Thyroid gland (tissue), 4 donors: ENCODE data around the gene KLF12. TPM values are rescaled to one million over a fixed set of nuclear protein-coding genes. Genes with fewer than 3 reads are reported as not detected.
A peak's percentile ranks its signal among the peaks of the same experiment; 100 is the strongest.

Experiments
- DNase-seq, 2 donors: peaks; one replicate each; pipeline ENCODE4 v3.0.0-alpha.2; 2019
- H3K27ac ChIP-seq, 3 donors: fragments of 200-600 bp; sonication (generic); 1 replicate in 2 of 3; 2 replicates in 1 of 3; pipeline ENCODE4 v1.5.1; 2016 to 2019; ENCODE audit warnings: mild to moderate bottlenecking in 1 of 3, moderate library complexity in 1 of 3
- H3K27me3 ChIP-seq: fragments of 200-600 bp; sonication (generic); one replicate; pipeline ENCODE4 v1.5.1; 2019
- H3K36me3 ChIP-seq, 2 donors: fragments of 200-600 bp; sonication (generic); one replicate each; pipeline ENCODE4 v1.5.1; 2016 to 2019
- H3K4me1 ChIP-seq, 2 donors: fragments of 200-600 bp; sonication (generic); one replicate each; pipeline ENCODE4 v1.5.1; 2017 to 2019
- H3K4me3 ChIP-seq, 3 donors: fragments of 200-600 bp; sonication (generic); replicated peaks in 1 of 3; 1 replicate in 2 of 3; 2 replicates in 1 of 3; pipeline ENCODE4 v1.5.1; 2016; ENCODE audit warnings: mild to moderate bottlenecking in 1 of 3
- H3K9me3 ChIP-seq: fragments of 200-600 bp; sonication (generic); one replicate; pipeline ENCODE4 v1.5.1; 2017
- CTCF ChIP-seq, 6 experiments: fragments of 200-600 bp in 3 of 6; fragments of 450-650 bp in 3 of 6; sonication (generic) in 3 of 6; IDR thresholded peaks; one replicate each; pipeline ENCODE4 v1.5.1; 2016 to 2019; ENCODE audit warnings: antibody characterized with exemption in 6 of 6, mild to moderate bottlenecking in 2 of 6, inconsistent platforms in 1 of 6, moderate library complexity in 1 of 6
- POLR2A ChIP-seq, 2 donors: fragments of 450-650 bp; IDR thresholded peaks; one replicate each; pipeline ENCODE4 v1.6.1; 2017; ENCODE audit warnings: antibody characterized with exemption in 2 of 2, mild to moderate bottlenecking in 2 of 2, moderate library complexity in 1 of 2
- WGBS, 2 donors: methylation state at CpG; one replicate each; pipeline ENCODE4 v1.1.5; 2017; 5-methylcytosine and 5-hydroxymethylcytosine counted together
- intact Hi-C: fragments of 100-400 bp; cut with DNase I; formaldehyde crosslinking; loops from one replicate; pipeline ENCODE4 v1.15.1; 2023
- total RNA-seq, 4 donors: library from RNA; depleted of rRNA; stranded (reverse); fragments of >200 nt; gene quantifications; one replicate each; pipeline ENCODE4 v1.2.3, GENCODE V29; 2016

The KLF12 gene
- total RNA-seq, result 1 to 10 TPM; 3.2 to 6.1 (median 5.3) TPM

DNA sequence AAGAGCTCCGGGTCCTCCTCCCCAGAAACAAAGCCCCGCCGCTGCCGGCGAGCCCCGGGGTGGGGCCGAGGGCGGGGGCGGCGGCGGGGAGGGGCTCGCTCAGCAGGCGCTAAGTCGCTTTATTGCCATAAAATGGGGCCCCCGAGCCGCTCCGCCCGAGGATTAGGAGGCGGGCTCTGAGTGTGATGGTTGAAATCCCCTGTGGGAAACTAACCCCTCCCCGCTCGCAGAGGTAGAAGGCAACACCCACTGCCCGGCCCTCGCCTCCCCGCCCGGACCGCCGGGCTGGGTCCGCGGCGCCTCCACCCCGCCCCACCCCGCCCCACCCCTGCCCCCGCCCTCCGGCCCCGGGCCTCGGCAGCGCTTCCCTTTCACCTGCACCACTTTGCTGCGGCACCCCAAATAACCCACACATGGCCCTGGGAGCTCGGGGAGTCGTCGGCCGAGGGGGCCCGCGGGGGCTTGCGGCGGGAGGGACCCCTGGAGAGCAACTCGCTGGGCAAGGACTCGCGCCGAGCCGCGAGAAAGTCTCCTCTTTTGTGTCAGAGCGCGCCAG, at the start of gene KLF12:
Gene KLF12, minus strand, starts transcription at position 184 of the 556 bp plus-strand sequence.
- peak; percentile 76 to 80 for DNase-seq
- 1% methylated on average over 22 of the region's 54 CpGs; no CpG with 5 or more reads in 1 of the 2 donors for WGBS, 2 donors
- intact Hi-C loops, result loop anchor here (10.0 kb wide), 1 partner anchor 369 kb away; no protein-coding TSS in a partner anchor
- H3K9me3 ChIP-seq, result no peaks in the 10 kb centered on the region
- H3K4me1 ChIP-seq, result peaks cover 9 to 11% of the 10 kb centered on the region in 2 donors
- H3K27ac ChIP-seq, result peak within 1 kb of the TSS; percentile 63 to 71 (median 67)
- TF ChIP-seq POLR2A (IDR thresholded peaks at IDR 0.05) (no peak), CTCF (IDR thresholded peaks at IDR 0.05) (no peak)
- no peaks in the 10 kb centered on the region for H3K27me3 ChIP-seq
- H3K4me3 ChIP-seq, result peak within 1 kb of the TSS; percentile 71 to 96 (median 78)
- H3K36me3 ChIP-seq, result no peaks in the 10 kb centered on the region

GRCh38 chr13:74182491-74182890, 48.3 kb upstream of the KLF12 start:
- H3K9me3 ChIP-seq, result no peaks in the 10 kb centered on the region
- WGBS, 2 donors, result 93 to 95% methylated on average over 1 of the region's 1 CpG
- no peak for DNase-seq
- no peaks in the 10 kb centered on the region for H3K4me1 ChIP-seq
- H3K36me3 ChIP-seq, result no peaks in the 10 kb centered on the region
- H3K27me3 ChIP-seq, result no peaks in the 10 kb centered on the region
- intact Hi-C loops, result no loop called here
- no peak overlapping the region for H3K27ac ChIP-seq
- TF ChIP-seq POLR2A (IDR thresholded peaks at IDR 0.05), result no peak
- TF ChIP-seq CTCF (IDR thresholded peaks at IDR 0.05), result no peak
- no peak overlapping the region for H3K4me3 ChIP-seq

DNA sequence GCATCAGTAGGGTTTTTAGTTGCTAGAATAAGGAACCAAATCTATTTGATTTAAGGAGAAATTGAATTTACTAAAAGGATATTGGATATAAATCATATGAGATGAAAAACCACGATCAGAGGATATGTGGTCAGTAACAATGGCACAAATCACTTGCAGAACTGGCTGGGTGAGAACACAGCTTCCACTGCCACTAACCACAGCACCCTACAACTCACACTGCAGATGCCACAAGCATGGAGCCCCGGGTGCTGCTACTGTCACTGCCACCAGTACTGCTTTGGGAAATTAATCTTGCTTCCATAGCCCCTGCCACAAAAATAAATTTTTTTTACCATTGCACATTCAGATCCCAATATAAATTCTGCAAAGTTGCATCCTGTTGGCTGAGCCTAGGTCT, 40.6 kb upstream of the KLF12 start:
- no peak for DNase-seq
- 77 to 85% methylated on average over 2 of the region's 2 CpGs for WGBS, 2 donors
- H3K4me3 ChIP-seq, result no peak overlapping the region
- TF ChIP-seq POLR2A (IDR thresholded peaks at IDR 0.05), result no peak
- intact Hi-C loops, result no loop called here
- no peaks in the 10 kb centered on the region for H3K9me3 ChIP-seq
- H3K27ac ChIP-seq, result no peak overlapping the region
- no peaks in the 10 kb centered on the region for H3K27me3 ChIP-seq
- no peaks in the 10 kb centered on the region for H3K36me3 ChIP-seq
- no peaks in the 10 kb centered on the region for H3K4me1 ChIP-seq

- Histone ChIP-seq H3K4me1 (no peaks in the 10 kb centered on the region), H3K27ac (no peak overlapping the region), H3K9me3 (no peaks in the 10 kb centered on the region), H3K36me3 (no peaks in the 10 kb centered on the region), H3K4me3 (no peak overlapping the region), H3K27me3 (no peaks in the 10 kb centered on the region)
- no peak for DNase-seq
- intact Hi-C loops, result no loop called here
- WGBS, 2 donors, result 77 to 97% methylated on average over 3 of the region's 3 CpGs
- TF ChIP-seq POLR2A (IDR thresholded peaks at IDR 0.05), result no peak
- TF ChIP-seq CTCF (IDR thresholded peaks at IDR 0.05), result no peak
Observed at GRCh38 chr13:74173822-74174221, 39.6 kb upstream of the KLF12 start.

- Histone ChIP-seq H3K4me1 (no peaks in the 10 kb centered on the region), H3K9me3 (no peaks in the 10 kb centered on the region), H3K27me3 (no peaks in the 10 kb centered on the region), H3K4me3 (no peak overlapping the region), H3K36me3 (no peaks in the 10 kb centered on the region), H3K27ac (no peak overlapping the region)
- intact Hi-C loops, result no loop called here
- TF ChIP-seq POLR2A (IDR thresholded peaks at IDR 0.05), result no peak
- no peak for TF ChIP-seq CTCF (IDR thresholded peaks at IDR 0.05)
- DNase-seq, result no peak
Observed at GRCh38 chr13:74171641-74172040, 37.4 kb upstream of the KLF12 start.
